Head of caudate nucleus (tissue), 42 donors: ENCODE measurements around the gene ENDOV.

Source experiments
- DNase-seq, 42 donors: peaks; one replicate each; pipeline versions ENCODE4 v3.0.0 to v3.0.0-alpha.2; 2020 to 2021; ENCODE audit warnings: mixed read lengths in 7 of 42
- intact Hi-C: fragments of 100-400 bp; cut with DNase I; formaldehyde crosslinking; loops from one replicate; pipeline ENCODE4 v1.15.0; 2022

ENDOV gene

GRCh38 chr17:80455784-80456183, 40.8 kb downstream of the ENDOV start:
- peak in 9 of 42 donors; percentile 37 to 74 (median 49) for DNase-seq
- intact Hi-C loops, result loop anchor here (2.0 to 10.0 kb wide), 3 partner anchors 41 to 319 kb away; partner anchors contain the start of genes ENDOV and RPTOR

GRCh38 chr17:80456465-80457235, 41.7 kb downstream of the ENDOV start:
- intact Hi-C loops, result loop anchor here (10.0 kb wide), 2 partner anchors 88 to 318 kb away; partner anchors contain the start of gene RPTOR
- no peak for DNase-seq

- no peak for DNase-seq
- intact Hi-C loops, result loop anchor here (10.0 kb wide), 2 partner anchors 87 to 317 kb away; partner anchors contain the start of gene RPTOR
Measured at GRCh38 chr17:80457236-80457856, 42.4 kb downstream of the ENDOV start.

- intact Hi-C loops, result loop anchor here (10.0 kb wide), 2 partner anchors 87 to 317 kb away; partner anchors contain the start of gene RPTOR
- no peak for DNase-seq
Measured at GRCh38 chr17:80458016-80458415, 43.0 kb downstream of the ENDOV start.

GRCh38 chr17:80459234-80459633, 44.3 kb downstream of the ENDOV start:
- intact Hi-C loops, result loop anchor here (10.0 kb wide), 2 partner anchors 86 to 316 kb away; partner anchors contain the start of gene RPTOR
- no peak for DNase-seq

GRCh38 chr17:80460429-80460834, 45.5 kb downstream of the ENDOV start:
- intact Hi-C loops, result no loop called here
- peak in 2 of 42 donors; percentile 36 to 53 for DNase-seq

GRCh38 chr17:80461528-80462160, 46.7 kb downstream of the ENDOV start:
- intact Hi-C loops, result no loop called here
- DNase-seq, result no peak

- no peak for DNase-seq
- intact Hi-C loops, result no loop called here
Measured at GRCh38 chr17:80463784-80464400, 48.9 kb downstream of the ENDOV start.

- DNase-seq, result no peak
- intact Hi-C loops, result no loop called here
Measured at GRCh38 chr17:80464486-80464885, 49.5 kb downstream of the ENDOV start.

- no peak for DNase-seq
- intact Hi-C loops, result no loop called here
Measured at GRCh38 chr17:80465327-80465974, 50.5 kb downstream of the ENDOV start.

GRCh38 chr17:80466188-80466705, 51.3 kb downstream of the ENDOV start:
- DNase-seq, result no peak

GRCh38 chr17:80468242-80468641, 53.3 kb downstream of the ENDOV start:
- intact Hi-C loops, result no loop called here

More at GRCh38 chr17:80466188-80466705, 51.3 kb downstream of the ENDOV start:
- intact Hi-C loops, result no loop called here

GRCh38 chr17:80468781-80469493, 54.0 kb downstream of the ENDOV start:
- peak in 25 of 42 donors; percentile 37 to 77 (median 59) for DNase-seq
- intact Hi-C loops, result no loop called here

More at GRCh38 chr17:80468242-80468641, 53.3 kb downstream of the ENDOV start:
- DNase-seq, result no peak

- no peak for DNase-seq
- intact Hi-C loops, result no loop called here
Measured at GRCh38 chr17:80469667-80470066, 54.7 kb downstream of the ENDOV start.

GRCh38 chr17:80470603-80471002, 55.6 kb downstream of the ENDOV start:
- no peak for DNase-seq
- intact Hi-C loops, result no loop called here

- intact Hi-C loops, result no loop called here
Measured at GRCh38 chr17:80471922-80472321, 57.0 kb downstream of the ENDOV start.

GRCh38 chr17:80472996-80473395, 58.0 kb downstream of the ENDOV start:
- no peak for DNase-seq
- intact Hi-C loops, result no loop called here

More at GRCh38 chr17:80471922-80472321, 57.0 kb downstream of the ENDOV start:
- no peak for DNase-seq

GRCh38 chr17:80473701-80474100, 58.7 kb downstream of the ENDOV start:
- intact Hi-C loops, result no loop called here

More at GRCh38 chr17:80473701-80474100, 58.7 kb downstream of the ENDOV start:
- DNase-seq, result no peak
